ENCODE data around the gene TCOF1.

DNA sequence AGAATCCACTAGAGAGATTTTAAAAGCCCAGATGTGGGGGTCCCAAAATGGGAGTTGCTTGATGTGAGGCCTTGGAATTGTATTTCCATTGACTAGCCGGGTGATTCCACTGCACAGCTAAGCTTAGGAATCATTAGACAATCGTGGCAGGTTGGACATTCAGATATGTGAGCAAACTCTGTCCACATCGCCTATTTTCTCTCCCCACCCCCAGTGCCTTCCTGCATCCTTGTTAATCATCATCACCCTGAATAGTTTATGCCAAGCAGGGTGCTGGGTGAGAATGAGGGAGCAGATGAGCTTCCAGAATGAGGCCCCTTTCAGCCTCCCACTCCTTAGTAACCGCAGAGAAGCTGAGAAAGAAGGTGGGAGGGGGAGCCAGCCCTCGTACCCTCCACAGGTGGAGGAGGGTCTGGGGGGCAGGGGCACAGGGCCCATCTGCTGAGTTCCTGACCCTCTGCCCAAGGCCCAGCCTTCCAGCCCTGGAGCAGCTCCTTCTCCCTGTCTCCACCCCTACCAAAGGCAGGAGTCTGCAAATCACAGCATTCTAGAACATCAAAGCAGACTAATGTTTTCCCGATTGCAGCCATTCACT lies 7.7 kb upstream of the TCOF1 start:
- TF ChIP-seq, protein P1, sequence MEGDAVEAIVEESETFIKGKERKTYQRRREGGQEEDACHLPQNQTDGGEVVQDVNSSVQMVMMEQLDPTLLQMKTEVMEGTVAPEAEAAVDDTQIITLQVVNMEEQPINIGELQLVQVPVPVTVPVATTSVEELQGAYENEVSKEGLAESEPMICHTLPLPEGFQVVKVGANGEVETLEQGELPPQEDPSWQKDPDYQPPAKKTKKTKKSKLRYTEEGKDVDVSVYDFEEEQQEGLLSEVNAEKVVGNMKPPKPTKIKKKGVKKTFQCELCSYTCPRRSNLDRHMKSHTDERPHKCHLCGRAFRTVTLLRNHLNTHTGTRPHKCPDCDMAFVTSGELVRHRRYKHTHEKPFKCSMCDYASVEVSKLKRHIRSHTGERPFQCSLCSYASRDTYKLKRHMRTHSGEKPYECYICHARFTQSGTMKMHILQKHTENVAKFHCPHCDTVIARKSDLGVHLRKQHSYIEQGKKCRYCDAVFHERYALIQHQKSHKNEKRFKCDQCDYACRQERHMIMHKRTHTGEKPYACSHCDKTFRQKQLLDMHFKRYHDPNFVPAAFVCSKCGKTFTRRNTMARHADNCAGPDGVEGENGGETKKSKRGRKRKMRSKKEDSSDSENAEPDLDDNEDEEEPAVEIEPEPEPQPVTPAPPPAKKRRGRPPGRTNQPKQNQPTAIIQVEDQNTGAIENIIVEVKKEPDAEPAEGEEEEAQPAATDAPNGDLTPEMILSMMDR (IDR thresholded peaks at IDR 0.05), result no peak
- no peak for TF ChIP-seq POLR2A (IDR thresholded peaks at IDR 0.05)
